GM12878 (cell line): ENCODE results near the gene LRTM2. TPM values are rescaled to one million over a fixed set of nuclear protein-coding genes. Genes with fewer than 3 reads are reported as not detected.

Experiments used
- ATAC-seq: fragments of 200-7000 bp; cut with Tn5 transposase; 3 replicates; pipeline ENCODE4 v1.9.1; 2020; ENCODE audit warnings: mild to moderate bottlenecking, moderate library complexity
- BruUV-seq: library from RNA; stranded (reverse); fragments of 400-500 nt; replicated peaks from 2 replicates; lab custom pipeline; 2021; lab: Mats Ljungman, UMichigan
- CTCF ChIA-PET: fragments of 300-600 bp; sonication (Branson Sonifier 250); formaldehyde crosslinking; extraction: SDS; loops from one replicate; lab custom pipeline; 2021; ENCODE audit warnings: inconsistent platforms; lab: Yijun Ruan, JAX
- POLR2A ChIA-PET: fragments of 350-600 bp; formaldehyde crosslinking; extraction: SDS; loops from one replicate; lab custom pipeline; 2021; ENCODE audit warnings: inconsistent platforms; lab: Charles Lee
- RAD21 ChIA-PET: fragments of 300-600 bp; sonication (Branson Sonifier 250); formaldehyde crosslinking; loops from one replicate; lab custom pipeline; 2023; ENCODE audit warnings: antibody characterized with exemption; ENCODE audit not compliant: unreplicated experiment; lab: Charles Lee
- SMC1A ChIA-PET: fragments of 300-600 bp; sonication (Branson Sonifier 250); formaldehyde crosslinking; loops from one replicate; lab custom pipeline; 2023; ENCODE audit not compliant: unreplicated experiment, uncharacterized antibody; lab: Charles Lee
- DNase-seq: peaks from one replicate; pipeline ENCODE4 v3.0.0-alpha.2; 2011; ENCODE audit warnings: low read depth, low spot score
- FAIRE-seq: peaks from 3 replicates; lab custom pipeline; 2011; peaks lifted over from hg19 to GRCh38; lab: Jason Lieb, UNC
- H2AFZ ChIP-seq: 2 replicates; pipeline ENCODE4 v1.6.0; 2011; ENCODE audit warnings: low read depth, low read length, control low read depth; ENCODE audit not compliant: control insufficient read depth
- H3K27ac ChIP-seq: 2 replicates; pipeline ENCODE4 v1.5.1; 2011; ENCODE audit warnings: control low read depth; ENCODE audit not compliant: control insufficient read depth, insufficient read depth
- H3K27me3 ChIP-seq, 2 experiments: replicated peaks in 1 of 2; 2 replicates each; pipeline versions ENCODE4 v1.6.0 to v1.6.1; 2011; ENCODE audit warnings: low read length in 1 of 2; ENCODE audit not compliant: control insufficient read depth in 2 of 2, insufficient read depth in 2 of 2
- H3K36me3 ChIP-seq, 2 experiments: 2 replicates each; pipeline ENCODE4 v1.5.1; 2011; ENCODE audit warnings: low read length in 1 of 2; ENCODE audit not compliant: control insufficient read depth in 2 of 2, insufficient read depth in 2 of 2
- H3K4me1 ChIP-seq: 2 replicates; pipeline ENCODE4 v1.6.1; 2011; ENCODE audit warnings: mild to moderate bottlenecking, low read length, moderate library complexity, mixed read lengths; ENCODE audit not compliant: control insufficient read depth, insufficient read depth
- H3K4me2 ChIP-seq: 2 replicates; pipeline ENCODE4 v1.6.0; 2011; ENCODE audit warnings: control low read depth; ENCODE audit not compliant: control insufficient read depth, insufficient read depth
- H3K4me3 ChIP-seq: fragments of 200-600 bp; sonication (generic); 2 replicates; pipeline ENCODE4 v1.5.1; 2016
- H3K79me2 ChIP-seq: 2 replicates; pipeline ENCODE4 v1.6.0; 2011; ENCODE audit warnings: low read length; ENCODE audit not compliant: control insufficient read depth, insufficient read depth
- H3K9ac ChIP-seq: 2 replicates; pipeline ENCODE4 v1.8.0; 2011; ENCODE audit warnings: low read length, control low read depth, mixed read lengths; ENCODE audit not compliant: control insufficient read depth, insufficient read depth
- H3K9me3 ChIP-seq: replicated peaks from 3 replicates; pipeline ENCODE4 v1.5.1; 2011; ENCODE audit warnings: mild to moderate bottlenecking, low read length; ENCODE audit not compliant: control insufficient read depth, insufficient read depth
- H4K20me1 ChIP-seq: 2 replicates; pipeline ENCODE4 v1.6.0; 2011; ENCODE audit not compliant: control insufficient read depth, insufficient read depth
- CEBPB ChIP-seq, 2 experiments: fragments of 150-350 bp in 1 of 2; IDR thresholded peaks; 2 replicates each; pipeline ENCODE4 v1.6.1; 2012 to 2014; ENCODE audit warnings: low read depth in 2 of 2, low read length in 2 of 2, borderline replicate concordance in 1 of 2, inconsistent platforms in 1 of 2
- FOS ChIP-seq: IDR thresholded peaks from 3 replicates; pipeline ENCODE4 v1.6.1; 2011; ENCODE audit warnings: borderline replicate concordance; ENCODE audit not compliant: insufficient read length; ENCODE audit errors: extremely low read depth
- MEF2B ChIP-seq: fragments of 450-650 bp; IDR thresholded peaks from 2 replicates; pipeline ENCODE4 v1.6.1; 2018; ENCODE audit warnings: mild to moderate bottlenecking, moderate library complexity; ENCODE audit not compliant: partially characterized antibody, poor library complexity, severe bottlenecking
- PAX5 ChIP-seq: IDR thresholded peaks from 2 replicates; pipeline ENCODE4 v1.6.1; 2011; ENCODE audit warnings: low read depth, low read length, borderline replicate concordance
- RCOR1 ChIP-seq: conservative IDR thresholded peaks from 2 replicates; pipeline ENCODE4 v1.6.1; 2012; ENCODE audit warnings: low read depth, low read length, improper control_type of control experiment
- RUNX3 ChIP-seq: IDR thresholded peaks from 2 replicates; pipeline ENCODE4 v1.6.1; 2012; ENCODE audit warnings: low read length, inconsistent platforms
- SMARCA5 ChIP-seq: fragments of 450-650 bp; IDR thresholded peaks from 2 replicates; pipeline ENCODE4 v1.6.1; 2017; ENCODE audit warnings: mild to moderate bottlenecking
- WGBS: methylation state at CpG from one replicate; pipeline ENCODE4 v1.1.6; 2016; ENCODE audit warnings: low lambda C conversion rate; ENCODE audit not compliant: insufficient replicate concordance, insufficient coverage; ENCODE audit errors: missing lambda C conversion rate; 5-methylcytosine and 5-hydroxymethylcytosine counted together
- in situ Hi-C: fragments of 300-500 bp; cut with MboI; formaldehyde crosslinking; loops from 9 replicates; pipeline ENCODE4 v1.14.3; 2018; ENCODE audit warnings: mixed read lengths
- intact Hi-C: fragments of 100-400 bp; cut with micrococcal nuclease; formaldehyde crosslinking; loops from one replicate; pipeline ENCODE4 v1.14.2; 2022; ENCODE audit not compliant: unreplicated experiment
- polyA plus RNA-seq, 11 experiments: library from polyadenylated mRNA; depleted of rRNA in 4 of 11; unstranded in 6 of 11; stranded (reverse) in 5 of 11; fragments of >200 nt; fragmentation: Nextera tagmentation in 4 of 11; fragmentation: Illumina TruSeq in 1 of 11; extraction: Ambion mirVana in 4 of 11; extraction: Trizol in 1 of 11; gene quantifications; 1 replicate in 1 of 11; 2 replicates in 10 of 11; pipeline versions ENCODE4 v1.2.1 to v1.2.3, GENCODE V29; 2011 to 2016; ENCODE audit warnings: inconsistent platforms in 2 of 11, missing spikeins in 2 of 11, low read depth in 1 of 11
- total RNA-seq, 4 experiments: library from RNA; depleted of rRNA in 3 of 4; stranded (reverse); fragments of >200 nt in 3 of 4; fragmentation: Illumina TruSeq in 1 of 4; extraction: Trizol in 1 of 4; gene quantifications; 2 replicates each; pipeline versions ENCODE4 v1.2.1 to v1.2.3, GENCODE V29; 2013 to 2021
- TF ChIP-seq, protein P1 (sequence below): fragments of 450-650 bp; formaldehyde crosslinking; IDR thresholded peaks from 2 replicates; pipeline ENCODE4 v1.5.0; 2022; ENCODE audit warnings: mild to moderate bottlenecking, missing genetic modification characterization
- TF ChIP-seq, protein P2 (sequence below): fragments of 450-650 bp; IDR thresholded peaks from 2 replicates; pipeline ENCODE4 v1.6.1; 2018; ENCODE audit warnings: borderline replicate concordance, mild to moderate bottlenecking; ENCODE audit not compliant: partially characterized antibody

The LRTM2 gene
- total and polyA plus RNA-seq, 10 of the 15 experiments (the other 5 are each of a cell fraction or from before 2014, with no cell fraction given): 0.05 TPM; not detected in 9

DNA sequence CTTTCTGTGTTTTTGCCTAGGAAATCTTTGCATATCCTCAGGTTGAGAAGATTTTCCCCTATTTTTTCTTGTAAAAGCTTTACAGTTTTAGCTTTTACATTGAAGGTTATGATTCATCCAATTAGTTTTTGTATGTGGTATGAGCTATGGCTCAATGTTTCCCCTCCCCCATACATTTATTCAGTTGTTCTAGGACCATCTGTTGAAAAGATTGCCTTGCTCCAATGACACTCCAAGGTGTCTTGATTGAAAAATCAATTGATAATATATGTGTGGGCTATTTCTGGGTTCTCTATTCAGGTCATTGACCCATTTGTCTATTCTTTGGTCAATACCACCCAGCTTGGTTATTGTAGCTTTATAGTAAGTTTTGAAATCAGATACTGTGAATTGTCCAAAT, 42.6 kb downstream of the LRTM2 start:
- intact Hi-C loops (no loop called here), in situ Hi-C loops (no loop called here)
- no peak for TF ChIP-seq PAX5
- TF ChIP-seq, protein P1, sequence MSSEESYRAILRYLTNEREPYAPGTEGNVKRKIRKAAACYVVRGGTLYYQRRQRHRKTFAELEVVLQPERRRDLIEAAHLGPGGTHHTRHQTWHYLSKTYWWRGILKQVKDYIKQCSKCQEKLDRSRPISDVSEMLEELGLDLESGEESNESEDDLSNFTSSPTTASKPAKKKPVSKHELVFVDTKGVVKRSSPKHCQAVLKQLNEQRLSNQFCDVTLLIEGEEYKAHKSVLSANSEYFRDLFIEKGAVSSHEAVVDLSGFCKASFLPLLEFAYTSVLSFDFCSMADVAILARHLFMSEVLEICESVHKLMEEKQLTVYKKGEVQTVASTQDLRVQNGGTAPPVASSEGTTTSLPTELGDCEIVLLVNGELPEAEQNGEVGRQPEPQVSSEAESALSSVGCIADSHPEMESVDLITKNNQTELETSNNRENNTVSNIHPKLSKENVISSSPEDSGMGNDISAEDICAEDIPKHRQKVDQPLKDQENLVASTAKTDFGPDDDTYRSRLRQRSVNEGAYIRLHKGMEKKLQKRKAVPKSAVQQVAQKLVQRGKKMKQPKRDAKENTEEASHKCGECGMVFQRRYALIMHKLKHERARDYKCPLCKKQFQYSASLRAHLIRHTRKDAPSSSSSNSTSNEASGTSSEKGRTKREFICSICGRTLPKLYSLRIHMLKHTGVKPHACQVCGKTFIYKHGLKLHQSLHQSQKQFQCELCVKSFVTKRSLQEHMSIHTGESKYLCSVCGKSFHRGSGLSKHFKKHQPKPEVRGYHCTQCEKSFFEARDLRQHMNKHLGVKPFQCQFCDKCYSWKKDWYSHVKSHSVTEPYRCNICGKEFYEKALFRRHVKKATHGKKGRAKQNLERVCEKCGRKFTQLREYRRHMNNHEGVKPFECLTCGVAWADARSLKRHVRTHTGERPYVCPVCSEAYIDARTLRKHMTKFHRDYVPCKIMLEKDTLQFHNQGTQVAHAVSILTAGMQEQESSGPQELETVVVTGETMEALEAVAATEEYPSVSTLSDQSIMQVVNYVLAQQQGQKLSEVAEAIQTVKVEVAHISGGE (CRISPR knock-in tag): no peak
- H3K36me3 ChIP-seq: no peaks in the 10 kb centered on the region
- ATAC-seq (no peak), DNase-seq (no peak), FAIRE-seq (no peak)
- no peaks in the 10 kb centered on the region for H3K9me3 ChIP-seq
- no peaks in the 10 kb centered on the region for H4K20me1 ChIP-seq
- H3K4me1 ChIP-seq: no peaks in the 10 kb centered on the region
- ChIA-PET SMC1A (interaction anchor here (0.6 kb wide), 1 partner anchor 175 kb away, joined by 3 read pairs; no protein-coding TSS in a partner anchor), POLR2A (no interaction called here), RAD21 (interaction anchor here (1.3 kb wide), 1 partner anchor 77 kb away, joined by 3 read pairs; no protein-coding TSS in a partner anchor), CTCF (interaction anchor here (1.5 kb wide), 1 partner anchor 77 kb away, joined by 5 read pairs; no protein-coding TSS in a partner anchor)
- no TSS peak for BruUV-seq
- H3K27me3 ChIP-seq: peaks cover 0 to 1% of the 10 kb centered on the region in 2 experiments; a peak in 1 of 4 replicates
- H3K4me3 ChIP-seq: no peak overlapping the region
- H3K9ac ChIP-seq: no peak overlapping the region
- H3K4me2 ChIP-seq: no peak overlapping the region
- no peaks in the 10 kb centered on the region for H3K79me2 ChIP-seq
- H2AFZ ChIP-seq: no peak overlapping the region
- H3K27ac ChIP-seq: no peak overlapping the region

DNA sequence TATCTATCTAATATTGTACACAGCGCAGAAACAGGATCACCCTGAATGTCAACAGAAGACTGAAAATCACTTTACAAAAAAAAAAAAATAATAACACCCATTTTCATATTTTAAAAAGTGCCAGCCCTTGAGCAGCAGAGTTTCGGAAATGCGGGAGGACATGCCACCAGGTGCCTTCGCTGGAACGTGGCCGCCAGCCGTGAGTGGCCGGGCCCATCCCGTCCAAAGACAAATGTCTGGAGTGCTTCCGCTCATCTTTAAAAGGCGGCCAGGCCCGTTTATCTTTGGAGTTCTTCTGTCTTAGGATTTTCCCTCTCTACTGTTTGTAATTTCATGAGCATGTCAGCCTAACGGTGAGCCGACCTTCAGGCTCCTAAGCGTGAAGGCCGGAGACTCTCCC, 43.5 kb downstream of the LRTM2 start:
- ChIA-PET SMC1A (no interaction called here), RAD21 (no interaction called here), CTCF (no interaction called here), POLR2A (no interaction called here)
- Histone ChIP-seq H3K9me3 (no peaks in the 10 kb centered on the region), H3K4me2 (no peak overlapping the region), H3K9ac (no peak overlapping the region), H3K4me1 (no peaks in the 10 kb centered on the region), H3K36me3 (no peaks in the 10 kb centered on the region), H3K79me2 (no peaks in the 10 kb centered on the region), H3K4me3 (no peak overlapping the region), H3K27me3 (peaks cover 0 to 1% of the 10 kb centered on the region in 2 experiments; a peak in 1 of 4 replicates), H2AFZ (no peak overlapping the region), H3K27ac (no peak overlapping the region), H4K20me1 (no peaks in the 10 kb centered on the region)
- no peak for FAIRE-seq
- ATAC-seq: no peak
- intact Hi-C loops (no loop called here), in situ Hi-C loops (no loop called here)
- WGBS: 77% methylated on average over 16 of the region's 16 CpGs
- DNase-seq: no peak
- BruUV-seq: no TSS peak
- TF ChIP-seq SMARCA5: no peak
- no peak for TF ChIP-seq RUNX3
- TF ChIP-seq, protein P2, sequence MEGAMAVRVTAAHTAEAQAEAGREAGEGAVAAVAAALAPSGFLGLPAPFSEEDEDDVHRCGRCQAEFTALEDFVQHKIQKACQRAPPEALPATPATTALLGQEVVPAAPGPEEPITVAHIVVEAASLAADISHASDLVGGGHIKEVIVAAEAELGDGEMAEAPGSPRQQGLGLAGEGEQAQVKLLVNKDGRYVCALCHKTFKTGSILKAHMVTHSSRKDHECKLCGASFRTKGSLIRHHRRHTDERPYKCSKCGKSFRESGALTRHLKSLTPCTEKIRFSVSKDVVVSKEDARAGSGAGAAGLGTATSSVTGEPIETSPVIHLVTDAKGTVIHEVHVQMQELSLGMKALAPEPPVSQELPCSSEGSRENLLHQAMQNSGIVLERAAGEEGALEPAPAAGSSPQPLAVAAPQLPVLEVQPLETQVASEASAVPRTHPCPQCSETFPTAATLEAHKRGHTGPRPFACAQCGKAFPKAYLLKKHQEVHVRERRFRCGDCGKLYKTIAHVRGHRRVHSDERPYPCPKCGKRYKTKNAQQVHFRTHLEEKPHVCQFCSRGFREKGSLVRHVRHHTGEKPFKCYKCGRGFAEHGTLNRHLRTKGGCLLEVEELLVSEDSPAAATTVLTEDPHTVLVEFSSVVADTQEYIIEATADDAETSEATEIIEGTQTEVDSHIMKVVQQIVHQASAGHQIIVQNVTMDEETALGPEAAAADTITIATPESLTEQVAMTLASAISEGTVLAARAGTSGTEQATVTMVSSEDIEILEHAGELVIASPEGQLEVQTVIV: no peak
- no peak for TF ChIP-seq CEBPB (IDR thresholded peaks at IDR 0.05; ENCODE audit: borderline replicate concordance in 1 of 2, low read depth in 2 of 2, low read length in 2 of 2)
- no peak for TF ChIP-seq RCOR1
- TF ChIP-seq MEF2B: no peak
- no peak for TF ChIP-seq FOS
